Measurements from ENCODE around the gene TBX19. TPM values are rescaled to one million over a fixed set of nuclear protein-coding genes. Genes with fewer than 3 reads are reported as not detected.

The TBX19 gene
- total and polyA plus RNA-seq, 7 donors = 0.12 to 0.56 (median 0.27) TPM

DNA sequence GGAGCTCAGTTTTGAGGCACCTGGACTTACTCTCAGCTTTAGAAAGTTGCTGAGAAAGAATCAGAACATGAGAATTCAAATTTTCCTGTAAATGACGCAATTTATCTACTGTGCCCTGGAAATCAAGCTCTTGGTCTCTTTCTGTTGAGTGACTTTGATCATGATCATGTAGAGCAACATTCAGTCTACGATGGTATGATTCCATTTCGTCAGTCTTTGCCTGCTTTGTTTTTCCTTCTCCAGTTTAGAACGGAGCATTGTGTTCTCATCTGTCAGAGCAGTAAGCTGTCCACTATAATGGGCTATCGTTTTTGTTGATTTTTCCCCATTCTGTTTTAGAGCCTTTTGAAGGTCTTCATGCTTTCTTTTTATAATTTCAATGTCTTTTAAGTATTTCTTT lies 34.2 kb upstream of the TBX19 start:
- Histone ChIP-seq H3K9me3 (no peaks in the 10 kb centered on the region), H3K27me3 (ENCODE audit: insufficient read depth in 3 of 3, low read length in 2 of 3) (no peaks in the 10 kb centered on the region), H3K4me3 (no peak overlapping the region), H3K36me3 (ENCODE audit: insufficient read depth in 1 of 2, low read depth in 1 of 2) (peaks cover 8 to 58% of the 10 kb centered on the region in 2 donors), H3K27ac (no peak overlapping the region), H3K4me1 (no peaks in the 10 kb centered on the region)
- 85 to 93% (median 90%) methylated on average over 5 of the region's 5 CpGs for WGBS, 3 donors
- intact Hi-C loops (cut with DNase I) = no loop called here
- DNase-seq = no peak
- ATAC-seq = no peak
- TF ChIP-seq, protein P1, sequence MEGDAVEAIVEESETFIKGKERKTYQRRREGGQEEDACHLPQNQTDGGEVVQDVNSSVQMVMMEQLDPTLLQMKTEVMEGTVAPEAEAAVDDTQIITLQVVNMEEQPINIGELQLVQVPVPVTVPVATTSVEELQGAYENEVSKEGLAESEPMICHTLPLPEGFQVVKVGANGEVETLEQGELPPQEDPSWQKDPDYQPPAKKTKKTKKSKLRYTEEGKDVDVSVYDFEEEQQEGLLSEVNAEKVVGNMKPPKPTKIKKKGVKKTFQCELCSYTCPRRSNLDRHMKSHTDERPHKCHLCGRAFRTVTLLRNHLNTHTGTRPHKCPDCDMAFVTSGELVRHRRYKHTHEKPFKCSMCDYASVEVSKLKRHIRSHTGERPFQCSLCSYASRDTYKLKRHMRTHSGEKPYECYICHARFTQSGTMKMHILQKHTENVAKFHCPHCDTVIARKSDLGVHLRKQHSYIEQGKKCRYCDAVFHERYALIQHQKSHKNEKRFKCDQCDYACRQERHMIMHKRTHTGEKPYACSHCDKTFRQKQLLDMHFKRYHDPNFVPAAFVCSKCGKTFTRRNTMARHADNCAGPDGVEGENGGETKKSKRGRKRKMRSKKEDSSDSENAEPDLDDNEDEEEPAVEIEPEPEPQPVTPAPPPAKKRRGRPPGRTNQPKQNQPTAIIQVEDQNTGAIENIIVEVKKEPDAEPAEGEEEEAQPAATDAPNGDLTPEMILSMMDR (IDR thresholded peaks at IDR 0.05) = no peak

GRCh38 chr1:168252204-168252733 lies 28.4 kb upstream of the TBX19 start:
- intact Hi-C loops (cut with DNase I) = no loop called here
- Histone ChIP-seq H3K4me1 (no peaks in the 10 kb centered on the region), H3K36me3 (ENCODE audit: insufficient read depth in 1 of 2, low read depth in 1 of 2) (peaks cover 0 to 12% of the 10 kb centered on the region in 2 donors), H3K4me3 (no peak overlapping the region), H3K27ac (no peak overlapping the region), H3K9me3 (peaks cover 21% of the 10 kb centered on the region), H3K27me3 (ENCODE audit: insufficient read depth in 3 of 3, low read length in 2 of 3) (no peaks in the 10 kb centered on the region)
- TF ChIP-seq, protein P1 (IDR thresholded peaks at IDR 0.05) = no peak
- 70 to 88% (median 73%) methylated on average over 3 of the region's 3 CpGs for WGBS, 3 donors
- ATAC-seq = no peak
- no peak for DNase-seq

DNA sequence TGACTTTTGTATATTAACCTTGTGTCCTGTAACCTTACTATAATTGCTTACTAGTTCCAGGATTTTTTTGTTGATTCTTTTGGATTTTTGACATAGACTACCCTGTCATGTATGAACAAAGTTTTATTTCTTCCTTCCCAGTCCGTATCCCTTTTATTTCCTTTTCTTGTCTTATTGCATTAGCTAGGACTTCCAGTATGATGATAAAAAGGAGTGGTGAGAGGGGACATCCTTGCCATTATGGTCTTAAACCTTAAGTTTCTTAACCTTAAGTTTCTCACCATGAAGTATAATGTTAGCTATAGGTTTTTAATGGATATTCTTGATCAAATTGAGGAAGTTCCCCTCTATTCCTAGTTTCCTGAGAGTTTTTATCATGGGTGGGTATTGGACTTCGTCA lies 24.5 kb upstream of the TBX19 start:
- Histone ChIP-seq H3K36me3 (ENCODE audit: insufficient read depth in 1 of 2, low read depth in 1 of 2) (peaks cover 0 to 4% of the 10 kb centered on the region in 2 donors), H3K27me3 (ENCODE audit: insufficient read depth in 3 of 3, low read length in 2 of 3) (no peaks in the 10 kb centered on the region), H3K27ac (no peak overlapping the region), H3K4me3 (no peak overlapping the region), H3K9me3 (peaks cover 21% of the 10 kb centered on the region), H3K4me1 (peaks cover 10% of the 10 kb centered on the region)
- DNase-seq (no peak), ATAC-seq (no peak)
- TF ChIP-seq, protein P1 (IDR thresholded peaks at IDR 0.05) = no peak
- intact Hi-C loops (cut with DNase I) = no loop called here
- WGBS, 3 donors = 97 to 99% (median 98%) methylated on average over 2 of the region's 2 CpGs

DNA sequence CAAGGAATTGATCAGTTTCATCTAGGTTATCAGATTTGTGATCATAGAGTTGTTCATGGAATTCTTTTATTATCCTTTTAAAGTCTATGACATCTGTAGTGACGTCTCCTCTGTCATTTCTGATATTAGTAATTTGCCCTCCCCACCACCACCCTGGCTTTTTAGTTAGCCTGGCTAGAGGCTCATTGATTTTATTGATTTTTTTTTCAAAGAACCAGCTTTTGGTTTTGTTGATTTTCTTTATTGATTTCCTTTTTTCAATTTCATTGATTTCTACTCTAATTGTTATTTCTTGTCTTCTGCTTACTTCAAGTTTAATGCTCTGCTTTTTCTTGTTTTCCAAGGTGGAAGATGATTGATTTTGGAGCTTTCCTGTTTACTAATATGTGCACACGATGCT lies 23.3 kb upstream of the TBX19 start:
- peaks cover 21% of the 10 kb centered on the region for H3K9me3 ChIP-seq
- peaks cover 10% of the 10 kb centered on the region for H3K4me1 ChIP-seq
- TF ChIP-seq, protein P1 (IDR thresholded peaks at IDR 0.05) = no peak
- intact Hi-C loops (cut with DNase I) = no loop called here
- no peaks in the 10 kb centered on the region for H3K36me3 ChIP-seq (ENCODE audit: insufficient read depth in 1 of 2, low read depth in 1 of 2)
- 65 to 71% (median 66%) methylated on average over 2 of the region's 2 CpGs for WGBS, 3 donors
- H3K27me3 ChIP-seq (ENCODE audit: insufficient read depth in 3 of 3, low read length in 2 of 3) = no peaks in the 10 kb centered on the region
- DNase-seq (no peak), ATAC-seq (no peak)
- no peak overlapping the region for H3K4me3 ChIP-seq
- H3K27ac ChIP-seq = no peak overlapping the region

DNA sequence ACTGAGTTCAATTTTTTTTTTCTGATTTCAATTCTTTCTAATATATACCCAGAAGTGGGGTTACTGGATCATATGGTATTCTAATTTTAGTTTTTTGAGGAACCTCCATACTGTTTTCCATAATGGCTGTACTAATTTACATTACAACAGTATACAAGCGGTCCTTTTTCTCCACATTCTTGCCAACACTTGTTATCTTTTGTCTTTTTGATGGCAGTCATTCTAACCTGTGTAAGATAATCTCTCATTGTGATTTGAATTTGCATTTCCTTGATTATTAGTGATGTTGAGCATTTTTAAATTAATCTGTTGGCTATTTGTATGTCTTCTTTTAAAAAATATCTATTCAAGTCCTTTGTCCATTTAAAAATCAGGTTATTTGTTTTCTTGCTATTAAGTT lies 21.1 kb upstream of the TBX19 start:
- no peak overlapping the region for H3K27ac ChIP-seq
- intact Hi-C loops (cut with DNase I) = no loop called here
- no peaks in the 10 kb centered on the region for H3K27me3 ChIP-seq (ENCODE audit: insufficient read depth in 3 of 3, low read length in 2 of 3)
- no peak for DNase-seq
- TF ChIP-seq, protein P1 (IDR thresholded peaks at IDR 0.05) = no peak
- 96 to 100% (median 100%) methylated on average over 1 of the region's 1 CpG for WGBS, 3 donors
- H3K36me3 ChIP-seq (ENCODE audit: insufficient read depth in 1 of 2, low read depth in 1 of 2) = no peaks in the 10 kb centered on the region
- ATAC-seq = no peak
- peaks cover 21% of the 10 kb centered on the region for H3K9me3 ChIP-seq
- peaks cover 10% of the 10 kb centered on the region for H3K4me1 ChIP-seq
- H3K4me3 ChIP-seq = no peak overlapping the region

Data from psoas muscle (tissue), 8 donors.